Immature natural killer cell (primary cell): ENCODE data around the gene EDEM1. TPM values are rescaled to one million over a fixed set of nuclear protein-coding genes. Genes with fewer than 3 reads are reported as not detected.

Source experiments
- DNase-seq, 3 donors: peaks; one replicate each; pipeline ENCODE4 v3.0.0; 2022; ENCODE audit warnings: mixed read lengths in 1 of 3
- H3K27ac Mint-ChIP-seq, 6 donors: one replicate each; pipeline ENCODE4 v1.8.0; 2020; ENCODE audit warnings: mixed read lengths in 6 of 6, mild to moderate bottlenecking in 5 of 6, inconsistent platforms in 4 of 6, moderate library complexity in 3 of 6
- H3K27me3 Mint-ChIP-seq, 3 donors: one replicate each; pipeline ENCODE4 v1.8.0; 2020 to 2021; ENCODE audit warnings: low read depth in 3 of 3, mild to moderate bottlenecking in 3 of 3, mixed read lengths in 3 of 3, moderate library complexity in 3 of 3, inconsistent platforms in 1 of 3
- H3K36me3 Mint-ChIP-seq, 3 donors: one replicate each; pipeline ENCODE4 v1.8.0; 2020; ENCODE audit warnings: mixed read lengths in 3 of 3, inconsistent platforms in 2 of 3, mild to moderate bottlenecking in 2 of 3
- H3K4me1 Mint-ChIP-seq, 2 donors: one replicate each; pipeline ENCODE4 v1.8.0; 2020; ENCODE audit warnings: inconsistent platforms in 2 of 2, mild to moderate bottlenecking in 2 of 2, mixed read lengths in 2 of 2, moderate library complexity in 1 of 2
- H3K4me3 Mint-ChIP-seq, 5 donors: one replicate each; pipeline ENCODE4 v1.8.0; 2020; ENCODE audit warnings: mild to moderate bottlenecking in 5 of 5, mixed read lengths in 5 of 5, inconsistent platforms in 3 of 5, moderate library complexity in 3 of 5
- H3K9me3 Mint-ChIP-seq, 6 donors: one replicate each; pipeline ENCODE4 v1.8.0; 2020; ENCODE audit warnings: mild to moderate bottlenecking in 6 of 6, mixed read lengths in 6 of 6, inconsistent platforms in 4 of 6, moderate library complexity in 3 of 6
- polyA plus RNA-seq, 3 donors: library from polyadenylated mRNA; unstranded; fragments of 300-500 nt; fragmentation: Illumina TruSeq; gene quantifications; one replicate each; pipeline ENCODE4 v1.2.3, GENCODE V29; 2021

Gene EDEM1
- polyA plus RNA-seq, 3 donors from 2014 or later: 15.3 to 29.3 (median 24.0) TPM

DNA sequence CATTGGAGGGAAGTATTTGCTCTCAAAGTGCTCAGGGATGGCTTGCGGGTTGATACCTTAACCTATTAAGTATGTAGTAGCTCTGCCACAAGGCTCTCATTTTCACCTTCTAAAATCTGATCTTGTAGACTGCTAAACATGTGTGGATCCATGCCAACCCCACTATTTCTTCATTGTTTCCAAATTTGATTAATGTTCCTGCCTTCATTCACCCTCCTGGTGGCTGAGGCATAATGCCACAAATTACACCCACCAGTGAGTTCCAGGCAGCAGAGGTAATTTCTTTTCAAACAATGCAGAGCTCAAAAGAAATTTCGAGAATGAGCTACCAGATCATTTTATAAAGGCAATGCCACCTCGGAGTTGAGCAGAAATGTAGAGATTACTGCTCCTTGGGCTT, 71.0 kb downstream of the EDEM1 start:
- H3K9me3 Mint-ChIP-seq: no peaks in the 10 kb centered on the region
- no peak for DNase-seq
- H3K27ac Mint-ChIP-seq: no peak overlapping the region
- H3K36me3 Mint-ChIP-seq: no peaks in the 10 kb centered on the region
- no peak overlapping the region for H3K4me3 Mint-ChIP-seq
- H3K27me3 Mint-ChIP-seq: peaks cover 0 to 5% (median 4%) of the 10 kb centered on the region in 3 donors
- H3K4me1 Mint-ChIP-seq: no peaks in the 10 kb centered on the region

DNA sequence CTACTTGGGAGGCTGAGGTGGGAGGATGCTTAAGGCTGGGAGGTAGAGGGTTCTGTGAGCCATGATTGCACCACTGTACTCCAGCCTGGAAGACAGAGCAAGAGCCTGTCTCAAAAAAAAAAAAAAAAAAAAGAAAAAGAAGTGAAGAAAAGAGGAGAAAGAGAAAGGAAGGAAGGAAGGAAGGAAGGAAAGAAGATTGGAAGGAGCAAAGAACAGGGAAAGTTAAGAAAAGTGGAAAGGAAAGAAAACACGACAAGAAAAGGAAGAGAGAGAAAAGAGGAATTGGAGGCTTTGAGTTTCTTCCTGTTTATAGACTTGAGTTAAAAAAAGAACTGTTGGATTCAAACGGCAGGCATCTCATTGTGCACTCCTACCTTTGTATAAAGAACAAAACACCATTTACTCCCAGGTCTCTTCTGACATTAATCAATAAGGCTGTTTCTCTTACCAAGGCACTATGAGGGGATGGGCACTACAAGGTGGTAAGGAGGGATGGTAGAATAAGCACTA, 73.5 kb downstream of the EDEM1 start:
- no peak overlapping the region for H3K4me3 Mint-ChIP-seq
- H3K36me3 Mint-ChIP-seq: no peaks in the 10 kb centered on the region
- peaks cover 0 to 5% (median 0%) of the 10 kb centered on the region in 3 donors for H3K27me3 Mint-ChIP-seq
- H3K4me1 Mint-ChIP-seq: no peaks in the 10 kb centered on the region
- H3K9me3 Mint-ChIP-seq: no peaks in the 10 kb centered on the region
- H3K27ac Mint-ChIP-seq: no peak overlapping the region
- DNase-seq: no peak

DNA sequence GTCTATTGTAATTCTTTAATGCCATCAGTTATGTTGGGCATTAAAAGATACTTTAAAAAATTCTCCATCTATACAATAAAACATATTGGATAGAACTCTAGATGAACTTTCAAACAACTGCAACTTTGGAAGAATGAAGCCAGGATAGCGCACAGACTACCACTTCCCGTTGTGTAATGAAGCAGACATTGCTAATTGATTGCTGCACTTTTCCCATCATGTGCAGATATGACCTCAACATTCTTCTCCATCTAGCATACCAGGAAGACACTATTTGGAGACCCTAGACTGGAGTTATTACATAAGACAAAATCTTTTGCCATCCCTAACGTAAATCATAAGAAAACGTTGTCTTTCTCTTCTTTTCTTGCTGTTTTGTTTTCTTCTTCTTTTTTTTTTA, 75.0 kb downstream of the EDEM1 start:
- Mint-ChIP-seq H3K9me3 (no peaks in the 10 kb centered on the region), H3K27me3 (peaks cover 0 to 2% (median 0%) of the 10 kb centered on the region in 3 donors), H3K27ac (no peak overlapping the region), H3K4me3 (no peak overlapping the region), H3K4me1 (no peaks in the 10 kb centered on the region), H3K36me3 (no peaks in the 10 kb centered on the region)
- no peak for DNase-seq

DNA sequence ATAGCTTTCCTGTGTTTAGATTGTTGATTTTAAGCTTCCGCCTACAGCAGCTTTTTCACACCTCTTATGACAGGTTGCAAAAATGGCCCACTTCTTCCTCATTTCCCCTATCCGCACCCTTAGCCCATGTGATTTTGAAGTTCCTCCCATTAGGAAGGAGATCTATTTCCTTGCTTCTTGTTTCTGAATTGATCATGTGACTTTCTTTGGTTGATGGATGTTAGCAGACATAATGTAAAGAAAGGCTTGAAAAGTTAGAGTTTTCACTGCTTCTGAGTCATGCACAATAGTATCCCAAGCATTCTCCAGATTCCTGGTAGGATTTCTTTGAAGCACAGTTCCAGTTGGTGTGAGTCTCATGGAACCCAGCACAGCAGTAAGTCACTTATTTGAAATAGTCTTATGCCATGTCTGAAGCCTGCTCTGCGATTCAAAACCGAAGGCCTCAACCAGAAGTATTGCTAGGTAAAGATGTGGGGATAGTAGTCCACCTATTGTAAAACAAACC, 76.6 kb downstream of the EDEM1 start:
- H3K27ac Mint-ChIP-seq: no peak overlapping the region

DNA sequence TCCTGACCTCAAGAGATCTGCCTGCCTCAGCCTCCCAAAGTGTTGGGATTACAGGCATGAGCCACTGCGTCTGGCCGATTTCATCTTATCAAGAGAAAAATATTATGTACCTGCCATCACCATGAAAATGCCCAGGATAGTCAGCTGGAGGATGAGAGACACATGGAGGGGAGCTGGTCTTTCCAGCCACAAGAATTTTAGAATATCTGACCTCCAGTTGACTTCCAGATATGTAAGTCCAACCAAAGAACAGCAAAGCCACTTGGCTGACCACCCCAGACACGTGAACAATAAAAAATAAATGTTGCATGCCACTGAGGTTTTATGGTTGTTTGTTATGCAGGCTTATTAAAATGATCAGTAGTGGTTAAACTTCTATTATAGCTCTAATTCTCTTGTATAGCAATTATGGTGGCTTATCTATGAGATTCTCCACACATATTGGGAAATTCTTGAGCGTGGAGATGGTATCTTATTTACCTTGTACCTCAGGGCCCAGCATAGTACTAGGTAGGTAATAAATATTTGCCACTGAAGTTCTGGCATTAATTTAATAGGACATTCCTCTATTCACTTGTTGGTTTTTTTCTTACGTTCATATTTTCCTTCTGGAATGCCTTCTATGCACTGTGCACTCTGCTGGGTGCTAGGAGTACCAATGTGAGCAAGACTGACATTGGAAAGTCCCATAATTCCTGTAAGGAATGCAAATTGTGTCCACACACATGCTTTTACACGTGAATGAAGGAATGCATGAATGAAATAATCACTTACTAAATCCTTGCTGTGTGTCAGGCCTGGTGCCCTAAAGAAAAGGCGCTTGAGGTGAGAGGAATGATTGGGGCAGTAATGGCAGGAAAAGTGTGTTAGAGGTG, 77.6 kb downstream of the EDEM1 start:
- H3K27ac Mint-ChIP-seq: no peak overlapping the region
- H3K27me3 Mint-ChIP-seq: peaks cover 0 to 3% (median 2%) of the 10 kb centered on the region in 3 donors
- H3K4me1 Mint-ChIP-seq: no peaks in the 10 kb centered on the region
- H3K9me3 Mint-ChIP-seq: no peaks in the 10 kb centered on the region
- no peak overlapping the region for H3K4me3 Mint-ChIP-seq
- no peaks in the 10 kb centered on the region for H3K36me3 Mint-ChIP-seq
- no peak for DNase-seq

More for the DNA sequence above, 76.6 kb downstream of the EDEM1 start:
- H3K9me3 Mint-ChIP-seq: no peaks in the 10 kb centered on the region
- no peak overlapping the region for H3K4me3 Mint-ChIP-seq
- H3K4me1 Mint-ChIP-seq: no peaks in the 10 kb centered on the region
- peaks cover 0 to 2% (median 2%) of the 10 kb centered on the region in 3 donors for H3K27me3 Mint-ChIP-seq
- no peak for DNase-seq
- H3K36me3 Mint-ChIP-seq: no peaks in the 10 kb centered on the region

DNA sequence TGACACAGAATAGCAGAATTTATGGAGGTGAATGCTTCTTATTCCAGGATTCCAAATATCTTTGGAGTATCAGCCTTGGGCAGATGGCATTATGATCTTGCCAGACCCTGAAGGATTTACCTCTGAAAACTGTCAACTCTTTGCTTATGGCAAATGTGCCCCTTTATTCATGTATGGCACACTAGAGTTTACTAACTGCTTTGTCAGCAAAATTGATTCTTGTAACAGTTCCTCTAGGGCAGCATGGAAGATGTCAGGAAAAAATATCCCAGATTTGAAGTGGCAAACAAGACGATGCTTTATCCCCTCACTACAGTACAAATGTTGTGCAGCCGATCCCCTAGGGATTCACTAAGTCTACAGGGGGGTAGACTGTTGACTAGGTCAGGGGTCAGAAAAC, 79.7 kb downstream of the EDEM1 start:
- DNase-seq: no peak
- Mint-ChIP-seq H3K36me3 (no peaks in the 10 kb centered on the region), H3K4me1 (no peaks in the 10 kb centered on the region), H3K27ac (no peak overlapping the region), H3K4me3 (no peak overlapping the region), H3K27me3 (peaks cover 0 to 3% (median 0%) of the 10 kb centered on the region in 3 donors), H3K9me3 (no peaks in the 10 kb centered on the region)

DNA sequence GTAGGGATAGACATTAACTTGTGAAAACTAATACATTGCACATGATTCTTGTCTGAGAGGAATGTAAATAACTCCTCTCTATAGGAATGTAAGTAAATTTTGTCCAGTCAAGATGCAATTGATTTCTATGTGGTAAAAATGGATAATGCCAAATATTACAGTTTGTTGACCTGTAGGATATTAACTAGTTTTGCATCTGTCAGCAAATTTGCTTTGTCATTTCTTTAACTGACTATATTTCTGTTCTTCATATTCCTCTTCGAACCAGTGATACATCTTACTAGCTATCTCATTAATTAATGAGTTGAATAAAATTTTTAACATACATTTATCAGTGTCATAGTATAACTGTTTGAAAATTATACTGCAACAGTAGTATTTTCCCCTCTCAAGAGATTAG, 80.4 kb downstream of the EDEM1 start:
- no peak overlapping the region for H3K27ac Mint-ChIP-seq
- H3K4me1 Mint-ChIP-seq: no peaks in the 10 kb centered on the region
- DNase-seq: no peak
- no peaks in the 10 kb centered on the region for H3K9me3 Mint-ChIP-seq
- H3K27me3 Mint-ChIP-seq: peaks cover 0 to 3% (median 0%) of the 10 kb centered on the region in 3 donors
- H3K36me3 Mint-ChIP-seq: no peaks in the 10 kb centered on the region
- no peak overlapping the region for H3K4me3 Mint-ChIP-seq

Other genes with a start within 250 kb of the EDEM1 start
- gene BHLHE40, start 208.3 kb upstream of the EDEM1 start, polyA plus RNA-seq: 10 to 100 TPM; 51.4 to 91.9 (median 64.4) TPM
- gene ARL8B, start 65.4 kb upstream of the EDEM1 start, polyA plus RNA-seq: 10 to 100 TPM; 37.7 to 63.4 (median 39.4) TPM